ENCODE measurements around the gene SMARCC1.

The SMARCC1 gene

DNA sequence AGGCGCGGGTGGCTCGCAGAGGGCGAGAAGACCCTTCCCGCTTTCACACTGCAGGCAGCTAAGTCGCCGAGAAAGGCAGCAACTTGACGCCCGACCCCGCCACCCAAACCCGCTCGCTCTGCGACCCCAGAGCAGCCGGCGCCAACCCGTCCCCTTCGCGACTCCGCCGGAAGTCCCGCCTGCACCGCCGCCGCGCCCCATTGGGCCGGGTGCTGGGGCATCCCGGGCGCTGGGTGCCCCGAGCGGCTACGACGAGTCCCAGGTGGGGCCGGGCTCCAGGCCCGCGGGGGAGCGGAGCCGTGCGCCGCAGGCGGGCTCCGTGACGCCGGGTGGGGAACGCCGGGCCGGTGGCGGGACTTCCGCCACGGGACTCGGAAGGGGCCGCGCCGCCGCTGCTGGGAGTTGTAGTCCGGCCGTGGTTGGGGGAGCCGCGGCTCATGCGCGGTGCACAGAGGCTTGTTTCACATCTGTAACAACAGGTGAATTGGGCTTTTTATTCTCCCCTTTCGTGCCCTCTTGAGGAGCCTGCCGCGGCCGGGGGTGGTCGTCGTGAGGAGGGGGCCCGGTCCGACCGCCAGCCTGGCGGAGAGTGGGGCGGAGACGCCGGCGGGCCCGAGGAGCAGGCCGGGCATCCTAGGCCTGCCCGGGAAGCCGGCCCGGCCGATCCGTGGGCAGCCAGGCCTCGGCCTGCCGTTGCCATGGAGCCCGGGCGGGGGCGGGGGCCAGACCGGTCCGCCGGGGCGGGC lies 21.2 kb upstream of the SMARCC1 start, which contains the start of gene DHX30 (continued):
- no peak for TF ChIP-seq RBAK (tag by site-specific recombination; IDR thresholded peaks at IDR 0.05)
- no peak for TF ChIP-seq ZNF791 (tag by site-specific recombination; IDR thresholded peaks at IDR 0.05)
- no peak for TF ChIP-seq ZNF596 (tag by site-specific recombination; IDR thresholded peaks at IDR 0.05)
- TF ChIP-seq ZNF664 (tag by site-specific recombination; IDR thresholded peaks at IDR 0.05): no peak
- no peak for TF ChIP-seq KLF16 (tag by site-specific recombination; IDR thresholded peaks at IDR 0.05)
- no peak for TF ChIP-seq WT1 (tag by site-specific recombination; IDR thresholded peaks at IDR 0.05)
- TF ChIP-seq GLIS1 (tag by site-specific recombination; IDR thresholded peaks at IDR 0.05): peak; percentile 5; the same call in 1 of the 2 replicates
- TF ChIP-seq ZNF354C (tag by site-specific recombination; IDR thresholded peaks at IDR 0.05; ENCODE audit: borderline replicate concordance, low read depth): no peak
- TF ChIP-seq ZNF140 (tag by site-specific recombination; IDR thresholded peaks at IDR 0.05): no peak
- no peak for TF ChIP-seq ZBTB7A (tag by site-specific recombination; IDR thresholded peaks at IDR 0.05; ENCODE audit: low read depth)
- no peak for TF ChIP-seq ZNF350 (tag by site-specific recombination; IDR thresholded peaks at IDR 0.05)
- TF ChIP-seq, protein P1, sequence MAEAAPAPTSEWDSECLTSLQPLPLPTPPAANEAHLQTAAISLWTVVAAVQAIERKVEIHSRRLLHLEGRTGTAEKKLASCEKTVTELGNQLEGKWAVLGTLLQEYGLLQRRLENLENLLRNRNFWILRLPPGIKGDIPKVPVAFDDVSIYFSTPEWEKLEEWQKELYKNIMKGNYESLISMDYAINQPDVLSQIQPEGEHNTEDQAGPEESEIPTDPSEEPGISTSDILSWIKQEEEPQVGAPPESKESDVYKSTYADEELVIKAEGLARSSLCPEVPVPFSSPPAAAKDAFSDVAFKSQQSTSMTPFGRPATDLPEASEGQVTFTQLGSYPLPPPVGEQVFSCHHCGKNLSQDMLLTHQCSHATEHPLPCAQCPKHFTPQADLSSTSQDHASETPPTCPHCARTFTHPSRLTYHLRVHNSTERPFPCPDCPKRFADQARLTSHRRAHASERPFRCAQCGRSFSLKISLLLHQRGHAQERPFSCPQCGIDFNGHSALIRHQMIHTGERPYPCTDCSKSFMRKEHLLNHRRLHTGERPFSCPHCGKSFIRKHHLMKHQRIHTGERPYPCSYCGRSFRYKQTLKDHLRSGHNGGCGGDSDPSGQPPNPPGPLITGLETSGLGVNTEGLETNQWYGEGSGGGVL (tag by site-specific recombination; IDR thresholded peaks at IDR 0.05): 0 out of 2 replicates have a peak, but pooled peaks have one; percentile 6
- no peak for TF ChIP-seq ZNF549 (tag by site-specific recombination; IDR thresholded peaks at IDR 0.05)
- peak; percentile 56; the same call in 1 of the 2 replicates for TF ChIP-seq ZSCAN30 (tag by site-specific recombination; IDR thresholded peaks at IDR 0.05)
- TF ChIP-seq ZFHX2 (tag by site-specific recombination; conservative IDR thresholded peaks at IDR 0.05): peak; percentile 75
- TF ChIP-seq ZNF837 (tag by site-specific recombination; IDR thresholded peaks at IDR 0.05): no peak
- no peak for TF ChIP-seq ZNF785 (tag by site-specific recombination; IDR thresholded peaks at IDR 0.05)
- no peak for TF ChIP-seq ZNF155 (tag by site-specific recombination; IDR thresholded peaks at IDR 0.05)
- TF ChIP-seq, protein P2, sequence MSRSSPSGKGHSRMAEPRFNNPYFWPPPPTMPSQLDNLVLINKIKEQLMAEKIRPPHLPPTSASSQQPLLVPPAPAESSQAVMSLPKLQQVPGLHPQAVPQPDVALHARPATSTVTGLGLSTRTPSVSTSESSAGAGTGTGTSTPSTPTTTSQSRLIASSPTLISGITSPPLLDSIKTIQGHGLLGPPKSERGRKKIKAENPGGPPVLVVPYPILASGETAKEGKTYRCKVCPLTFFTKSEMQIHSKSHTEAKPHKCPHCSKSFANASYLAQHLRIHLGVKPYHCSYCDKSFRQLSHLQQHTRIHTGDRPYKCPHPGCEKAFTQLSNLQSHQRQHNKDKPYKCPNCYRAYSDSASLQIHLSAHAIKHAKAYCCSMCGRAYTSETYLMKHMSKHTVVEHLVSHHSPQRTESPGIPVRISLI (tag by site-specific recombination; IDR thresholded peaks at IDR 0.05): no peak
- TF ChIP-seq KLF1 (tag by site-specific recombination; IDR thresholded peaks at IDR 0.05): no peak
- peak; percentile 57; the same call in 1 of the 2 replicates for TF ChIP-seq ZBTB17 (tag by site-specific recombination; IDR thresholded peaks at IDR 0.05)
- no peak for TF ChIP-seq ZNF600 (tag by site-specific recombination; IDR thresholded peaks at IDR 0.05)
- no peak for TF ChIP-seq ZNF184 (tag by site-specific recombination; IDR thresholded peaks at IDR 0.05)
- TF ChIP-seq ZNF324 (tag by site-specific recombination; IDR thresholded peaks at IDR 0.05): no peak
- TF ChIP-seq ZNF112 (tag by site-specific recombination; IDR thresholded peaks at IDR 0.05): no peak
- no peak for TF ChIP-seq TCF7L2 (IDR thresholded peaks at IDR 0.05; ENCODE audit: borderline replicate concordance, low read depth, low read length)
- TF ChIP-seq SCRT1 (tag by site-specific recombination; IDR thresholded peaks at IDR 0.05; ENCODE audit: borderline replicate concordance): peak; percentile 88
- TF ChIP-seq, protein P3, sequence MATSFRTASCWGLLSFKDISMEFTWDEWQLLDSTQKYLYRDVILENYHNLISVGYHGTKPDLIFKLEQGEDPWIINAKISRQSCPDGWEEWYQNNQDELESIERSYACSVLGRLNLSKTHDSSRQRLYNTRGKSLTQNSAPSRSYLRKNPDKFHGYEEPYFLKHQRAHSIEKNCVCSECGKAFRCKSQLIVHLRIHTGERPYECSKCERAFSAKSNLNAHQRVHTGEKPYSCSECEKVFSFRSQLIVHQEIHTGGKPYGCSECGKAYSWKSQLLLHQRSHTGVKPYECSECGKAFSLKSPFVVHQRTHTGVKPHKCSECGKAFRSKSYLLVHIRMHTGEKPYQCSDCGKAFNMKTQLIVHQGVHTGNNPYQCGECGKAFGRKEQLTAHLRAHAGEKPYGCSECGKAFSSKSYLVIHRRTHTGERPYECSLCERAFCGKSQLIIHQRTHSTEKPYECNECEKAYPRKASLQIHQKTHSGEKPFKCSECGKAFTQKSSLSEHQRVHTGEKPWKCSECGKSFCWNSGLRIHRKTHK (tag by site-specific recombination; IDR thresholded peaks at IDR 0.05): no peak
- no peak for TF ChIP-seq YY1 (tag by site-specific recombination; IDR thresholded peaks at IDR 0.05)
- TF ChIP-seq, protein P4, sequence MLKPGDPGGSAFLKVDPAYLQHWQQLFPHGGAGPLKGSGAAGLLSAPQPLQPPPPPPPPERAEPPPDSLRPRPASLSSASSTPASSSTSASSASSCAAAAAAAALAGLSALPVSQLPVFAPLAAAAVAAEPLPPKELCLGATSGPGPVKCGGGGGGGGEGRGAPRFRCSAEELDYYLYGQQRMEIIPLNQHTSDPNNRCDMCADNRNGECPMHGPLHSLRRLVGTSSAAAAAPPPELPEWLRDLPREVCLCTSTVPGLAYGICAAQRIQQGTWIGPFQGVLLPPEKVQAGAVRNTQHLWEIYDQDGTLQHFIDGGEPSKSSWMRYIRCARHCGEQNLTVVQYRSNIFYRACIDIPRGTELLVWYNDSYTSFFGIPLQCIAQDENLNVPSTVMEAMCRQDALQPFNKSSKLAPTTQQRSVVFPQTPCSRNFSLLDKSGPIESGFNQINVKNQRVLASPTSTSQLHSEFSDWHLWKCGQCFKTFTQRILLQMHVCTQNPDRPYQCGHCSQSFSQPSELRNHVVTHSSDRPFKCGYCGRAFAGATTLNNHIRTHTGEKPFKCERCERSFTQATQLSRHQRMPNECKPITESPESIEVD (tag by site-specific recombination; IDR thresholded peaks at IDR 0.05): no peak
- no peak for TF ChIP-seq REPIN1 (tag by site-specific recombination; IDR thresholded peaks at IDR 0.05; ENCODE audit: low read depth)
- no peak for TF ChIP-seq BCL11A (tag by site-specific recombination; IDR thresholded peaks at IDR 0.05; ENCODE audit: low read depth)
- no peak for TF ChIP-seq ZNF701 (tag by site-specific recombination; IDR thresholded peaks at IDR 0.05)
- TF ChIP-seq ZNF610 (tag by site-specific recombination; IDR thresholded peaks at IDR 0.05; ENCODE audit: borderline replicate concordance): no peak
- no peak for TF ChIP-seq ZNF426 (tag by site-specific recombination; IDR thresholded peaks at IDR 0.05)
